ENCODE measurements around the gene ATP10A. TPM values are rescaled to one million over a fixed set of nuclear protein-coding genes. Genes with fewer than 3 reads are reported as not detected.
"Not testable (repeated sequence)": the region's sequence is repeated elsewhere in the genome, so short reads cannot be mapped to it uniquely, and the experiment has no call there.

The ATP10A gene
- polyA plus RNA-seq, 1 donor from 2014 or later, result not detected

GRCh38 chr15:25761971-25762662, 101.0 kb downstream of the ATP10A start:
- TF ChIP-seq EZH2 (IDR thresholded peaks at IDR 0.05; ENCODE audit: borderline replicate concordance, insufficient read depth, low read length, poor library complexity, severe bottlenecking), result no peak
- TF ChIP-seq REST (IDR thresholded peaks at IDR 0.05; ENCODE audit: borderline replicate concordance), result no peak
- TF ChIP-seq SMC3 (conservative IDR thresholded peaks at IDR 0.05; ENCODE audit: poor library complexity), result no peak
- no peak for TF ChIP-seq CTCF (IDR thresholded peaks at IDR 0.05; ENCODE audit: poor library complexity, severe bottlenecking)
- TF ChIP-seq EP300 (conservative IDR thresholded peaks at IDR 0.05; ENCODE audit: poor library complexity, severe bottlenecking), result no peak
- no peak for TF ChIP-seq MXI1 (conservative IDR thresholded peaks at IDR 0.05; ENCODE audit: poor library complexity, severe bottlenecking)
- TF ChIP-seq POLR2AphosphoS5 (IDR thresholded peaks at IDR 0.05), result no peak
- TF ChIP-seq RAD21 (conservative IDR thresholded peaks at IDR 0.05), result no peak
- TF ChIP-seq TAF1 (IDR thresholded peaks at IDR 0.05; ENCODE audit: low read depth), result no peak
- H3K27ac ChIP-seq (ENCODE audit: low read length), result no peak overlapping the region

GRCh38 chr15:25759421-25759820, 103.7 kb downstream of the ATP10A start:
- TF ChIP-seq POLR2AphosphoS5 (IDR thresholded peaks at IDR 0.05) (no peak), MXI1 (conservative IDR thresholded peaks at IDR 0.05; ENCODE audit: poor library complexity, severe bottlenecking) (no peak), CTCF (IDR thresholded peaks at IDR 0.05; ENCODE audit: poor library complexity, severe bottlenecking) (no peak), SMC3 (conservative IDR thresholded peaks at IDR 0.05; ENCODE audit: poor library complexity) (no peak), RAD21 (conservative IDR thresholded peaks at IDR 0.05) (no peak), TAF1 (IDR thresholded peaks at IDR 0.05; ENCODE audit: low read depth) (no peak), EP300 (conservative IDR thresholded peaks at IDR 0.05; ENCODE audit: poor library complexity, severe bottlenecking) (no peak), EZH2 (IDR thresholded peaks at IDR 0.05; ENCODE audit: borderline replicate concordance, insufficient read depth, low read length, poor library complexity, severe bottlenecking) (no peak), REST (IDR thresholded peaks at IDR 0.05; ENCODE audit: borderline replicate concordance) (no peak)
- H3K4me3 ChIP-seq (ENCODE audit: low read length), result no peak overlapping the region
- no peaks in the 10 kb centered on the region for H3F3A ChIP-seq (ENCODE audit: insufficient read depth, low read length, poor library complexity, severe bottlenecking)
- H4K20me1 ChIP-seq (ENCODE audit: insufficient read depth), result no peaks in the 10 kb centered on the region
- H3K27me3 ChIP-seq (ENCODE audit: insufficient read depth, low read depth, low read length), result no peaks in the 10 kb centered on the region
- H3K27ac ChIP-seq (ENCODE audit: low read length), result no peak overlapping the region
- no peak overlapping the region for H3K9ac ChIP-seq (ENCODE audit: low read length)
- H3K36me3 ChIP-seq (ENCODE audit: insufficient read depth, low read length), result no peaks in the 10 kb centered on the region
- no peaks in the 10 kb centered on the region for H3K79me2 ChIP-seq (replicated peaks; ENCODE audit: insufficient read depth, low read length)
- H3K4me2 ChIP-seq (ENCODE audit: low read length), result no peak overlapping the region
- no peak overlapping the region for H2AFZ ChIP-seq (ENCODE audit: low read depth, low read length)
- H3K9me2 ChIP-seq (ENCODE audit: insufficient read depth, low read length), result no peaks in the 10 kb centered on the region
- no peaks in the 10 kb centered on the region for H3K9me3 ChIP-seq (ENCODE audit: low read length)

More at GRCh38 chr15:25761971-25762662, 101.0 kb downstream of the ATP10A start:
- Histone ChIP-seq H3K27me3 (ENCODE audit: insufficient read depth, low read depth, low read length) (no peaks in the 10 kb centered on the region), H2AFZ (ENCODE audit: low read depth, low read length) (no peak overlapping the region), H3K36me3 (ENCODE audit: insufficient read depth, low read length) (no peaks in the 10 kb centered on the region), H3K4me2 (ENCODE audit: low read length) (no peak overlapping the region), H3K9me3 (ENCODE audit: low read length) (no peaks in the 10 kb centered on the region), H3K79me2 (replicated peaks; ENCODE audit: insufficient read depth, low read length) (no peaks in the 10 kb centered on the region), H3K9me2 (ENCODE audit: insufficient read depth, low read length) (no peaks in the 10 kb centered on the region), H3K4me3 (ENCODE audit: low read length) (no peak overlapping the region), H3K9ac (ENCODE audit: low read length) (no peak overlapping the region), H3F3A (ENCODE audit: insufficient read depth, low read length, poor library complexity, severe bottlenecking) (no peaks in the 10 kb centered on the region), H4K20me1 (ENCODE audit: insufficient read depth) (no peaks in the 10 kb centered on the region)

- H4K20me1 ChIP-seq (ENCODE audit: insufficient read depth); H3K9me3 ChIP-seq (ENCODE audit: low read length); H3K4me3 ChIP-seq (ENCODE audit: low read length); H3F3A ChIP-seq (ENCODE audit: insufficient read depth, low read length, poor library complexity, severe bottlenecking); H3K27me3 ChIP-seq (ENCODE audit: insufficient read depth, low read depth, low read length); H3K9ac ChIP-seq (ENCODE audit: low read length); H3K36me3 ChIP-seq (ENCODE audit: insufficient read depth, low read length); H3K4me2 ChIP-seq (ENCODE audit: low read length); H3K27ac ChIP-seq (ENCODE audit: low read length); H3K79me2 ChIP-seq (replicated peaks; ENCODE audit: insufficient read depth, low read length); H3K9me2 ChIP-seq (ENCODE audit: insufficient read depth, low read length); H2AFZ ChIP-seq (ENCODE audit: low read depth, low read length): not testable (repeated sequence)
Observed at GRCh38 chr15:25758612-25759011, 104.5 kb downstream of the ATP10A start.

Data from neural cell (in vitro differentiated cells).